Fibroblast of the aortic adventitia (primary cell): Measurements from ENCODE around the gene FGFR2. TPM values are rescaled to one million over a fixed set of nuclear protein-coding genes. Genes with fewer than 3 reads are reported as not detected.
A peak's percentile ranks its signal among the peaks of the same experiment; 100 is the strongest.

Experiments
- DNase-seq: peaks from one replicate; pipeline ENCODE4 v3.0.0-alpha.2; 2010; ENCODE audit warnings: low read depth
- H3K4me3 ChIP-seq: 2 replicates; pipeline ENCODE4 v1.5.1; 2011; ENCODE audit warnings: low read depth, mild to moderate bottlenecking, control low read depth, low read length, moderate library complexity
- CTCF ChIP-seq: IDR thresholded peaks from 2 replicates; pipeline ENCODE4 v1.5.1; 2011; ENCODE audit warnings: mild to moderate bottlenecking, low read length, control low read depth, inconsistent platforms; ENCODE audit not compliant: insufficient read depth
- total RNA-seq: library from RNA; depleted of rRNA; stranded (reverse); fragments of >200 nt; gene quantifications from 2 replicates; pipeline ENCODE4 v1.2.3, GENCODE V29; 2012; ENCODE audit warnings: low replicate concordance

FGFR2 gene
- total RNA-seq, 1 donor = not detected

GRCh38 chr10:121601458-121601857, 3.2 kb upstream of the FGFR2 start:
- H3K4me3 ChIP-seq = no peak overlapping the region
- DNase-seq = no peak
- TF ChIP-seq CTCF = no peak

- DNase-seq = no peak
- no peak overlapping the region for H3K4me3 ChIP-seq
- TF ChIP-seq CTCF = no peak
These were observed 2.4 kb upstream of the FGFR2 start for GRCh38 chr10:121600611-121601010.

GRCh38 chr10:121599947-121600346, 1.7 kb upstream of the FGFR2 start:
- no peak for DNase-seq
- no peak overlapping the region for H3K4me3 ChIP-seq
- no peak for TF ChIP-seq CTCF

GRCh38 chr10:121597504-121598262, 561 bp downstream of the FGFR2 start:
- DNase-seq = no peak
- peak overlapping the region; percentile 28 for H3K4me3 ChIP-seq
- no peak for TF ChIP-seq CTCF

- no peak for TF ChIP-seq CTCF
- no peak overlapping the region for H3K4me3 ChIP-seq
- DNase-seq = no peak
These were observed 1.3 kb downstream of the FGFR2 start for GRCh38 chr10:121596689-121597503.

- no peak for TF ChIP-seq CTCF
- no peak overlapping the region for H3K4me3 ChIP-seq
- DNase-seq = no peak
These were observed 2.2 kb downstream of the FGFR2 start for GRCh38 chr10:121595806-121596688.
